ENCODE measurements around the gene CACNB4.

DNA sequence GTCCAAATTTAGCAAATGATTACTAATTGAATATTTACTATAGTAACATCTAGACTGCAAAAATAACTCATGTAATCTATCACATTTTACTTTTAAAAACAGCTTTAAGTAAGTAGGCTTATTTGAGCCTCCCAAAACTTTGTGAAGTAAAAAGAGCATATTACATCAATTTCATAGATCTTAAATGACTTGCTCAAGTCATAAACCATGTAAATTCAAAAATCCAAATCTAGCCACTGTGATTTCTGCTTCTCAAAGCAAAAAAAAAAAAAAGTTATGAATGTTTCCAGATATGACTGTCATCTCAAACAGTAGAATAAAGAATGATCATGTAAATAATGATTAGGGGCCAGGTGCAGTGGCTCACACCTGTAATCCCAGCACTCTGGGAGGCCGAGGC is 37.5 kb downstream of the CACNB4 start:
- TF ChIP-seq, protein P1, sequence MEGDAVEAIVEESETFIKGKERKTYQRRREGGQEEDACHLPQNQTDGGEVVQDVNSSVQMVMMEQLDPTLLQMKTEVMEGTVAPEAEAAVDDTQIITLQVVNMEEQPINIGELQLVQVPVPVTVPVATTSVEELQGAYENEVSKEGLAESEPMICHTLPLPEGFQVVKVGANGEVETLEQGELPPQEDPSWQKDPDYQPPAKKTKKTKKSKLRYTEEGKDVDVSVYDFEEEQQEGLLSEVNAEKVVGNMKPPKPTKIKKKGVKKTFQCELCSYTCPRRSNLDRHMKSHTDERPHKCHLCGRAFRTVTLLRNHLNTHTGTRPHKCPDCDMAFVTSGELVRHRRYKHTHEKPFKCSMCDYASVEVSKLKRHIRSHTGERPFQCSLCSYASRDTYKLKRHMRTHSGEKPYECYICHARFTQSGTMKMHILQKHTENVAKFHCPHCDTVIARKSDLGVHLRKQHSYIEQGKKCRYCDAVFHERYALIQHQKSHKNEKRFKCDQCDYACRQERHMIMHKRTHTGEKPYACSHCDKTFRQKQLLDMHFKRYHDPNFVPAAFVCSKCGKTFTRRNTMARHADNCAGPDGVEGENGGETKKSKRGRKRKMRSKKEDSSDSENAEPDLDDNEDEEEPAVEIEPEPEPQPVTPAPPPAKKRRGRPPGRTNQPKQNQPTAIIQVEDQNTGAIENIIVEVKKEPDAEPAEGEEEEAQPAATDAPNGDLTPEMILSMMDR (IDR thresholded peaks at IDR 0.05) = no peak
- TF ChIP-seq POLR2AphosphoS5 (IDR thresholded peaks at IDR 0.05) (no peak), EP300 (IDR thresholded peaks at IDR 0.05) (no peak), POLR2A (IDR thresholded peaks at IDR 0.05) (no peak)

Data from sigmoid colon (tissue), 4 donors.